NCI-H187 treated with DMSO at 0.1 percent for 48 hours (cell line): ENCODE measurements around the gene KCNQ1.

ENCODE experiments used
- DNase-seq: peaks from one replicate; lab custom pipeline; 2025; lab: John Stamatoyannopoulos, UW

The KCNQ1 gene

DNA sequence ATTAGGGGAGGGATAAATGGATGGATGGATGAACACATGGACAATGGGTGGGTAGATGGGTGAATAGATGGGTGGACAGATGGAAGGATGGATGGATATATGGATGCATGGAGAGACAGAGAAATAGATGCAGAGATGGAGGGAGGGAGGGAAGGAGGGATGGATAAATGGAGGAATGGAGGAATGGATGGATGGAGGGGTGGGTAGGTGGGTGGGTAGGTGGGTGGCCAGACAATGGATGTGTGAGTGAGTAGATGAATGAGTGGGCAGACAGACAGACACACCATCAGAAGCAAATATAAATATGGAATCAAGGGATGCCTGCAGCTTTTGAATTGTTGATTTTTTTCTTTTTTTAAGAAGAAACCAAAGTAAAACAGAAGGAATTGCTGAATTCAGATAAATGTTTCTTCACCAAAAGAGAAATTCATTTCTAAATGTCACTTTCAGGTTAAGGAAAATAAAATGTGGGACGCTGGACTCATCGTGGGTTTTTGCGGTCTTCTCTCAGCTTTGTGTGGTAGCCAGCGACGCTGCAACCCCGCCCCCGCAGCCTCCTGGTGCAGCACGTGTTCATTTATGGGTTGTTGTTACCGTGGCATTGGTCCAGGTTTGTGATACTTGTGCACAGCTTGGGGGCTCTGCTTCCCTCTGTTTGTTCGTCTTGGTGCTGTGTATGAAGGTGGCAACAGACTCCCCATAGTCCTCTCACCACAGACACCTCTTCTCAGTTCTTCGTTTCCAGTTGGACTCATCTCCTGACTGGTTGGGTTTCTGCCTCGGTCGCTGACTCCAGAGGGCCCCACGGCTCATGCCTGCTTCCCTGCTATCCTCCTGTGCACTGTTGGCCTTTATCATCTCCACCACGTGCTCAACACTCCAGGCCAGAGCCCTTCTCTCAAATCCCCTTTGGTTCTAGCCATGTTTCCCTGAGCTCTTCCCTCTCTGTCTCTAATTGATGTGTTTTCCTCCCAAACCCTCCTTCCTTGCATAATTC is 364.3 kb downstream of the KCNQ1 start:
- DNase-seq, result no peak

DNA sequence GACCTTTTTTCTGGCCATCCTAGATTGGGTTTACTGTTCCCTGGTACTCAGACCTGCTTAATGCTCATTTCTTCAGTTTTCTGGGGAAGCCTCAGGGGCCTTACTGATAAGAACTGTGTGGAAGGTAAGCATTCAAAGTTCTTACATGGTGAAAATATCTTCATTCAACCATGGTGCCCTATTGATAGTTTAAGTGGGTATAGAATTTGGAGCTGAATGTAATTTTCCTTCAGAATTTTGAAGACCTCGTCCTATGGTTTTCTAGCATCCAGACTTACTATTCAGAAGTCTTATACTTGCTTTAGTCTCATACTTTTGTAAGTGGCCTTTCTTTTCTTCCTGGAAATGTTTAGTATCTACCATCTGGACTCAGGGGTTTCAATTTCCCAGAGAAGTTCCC is 365.0 kb downstream of the KCNQ1 start:
- DNase-seq, result no peak

DNA sequence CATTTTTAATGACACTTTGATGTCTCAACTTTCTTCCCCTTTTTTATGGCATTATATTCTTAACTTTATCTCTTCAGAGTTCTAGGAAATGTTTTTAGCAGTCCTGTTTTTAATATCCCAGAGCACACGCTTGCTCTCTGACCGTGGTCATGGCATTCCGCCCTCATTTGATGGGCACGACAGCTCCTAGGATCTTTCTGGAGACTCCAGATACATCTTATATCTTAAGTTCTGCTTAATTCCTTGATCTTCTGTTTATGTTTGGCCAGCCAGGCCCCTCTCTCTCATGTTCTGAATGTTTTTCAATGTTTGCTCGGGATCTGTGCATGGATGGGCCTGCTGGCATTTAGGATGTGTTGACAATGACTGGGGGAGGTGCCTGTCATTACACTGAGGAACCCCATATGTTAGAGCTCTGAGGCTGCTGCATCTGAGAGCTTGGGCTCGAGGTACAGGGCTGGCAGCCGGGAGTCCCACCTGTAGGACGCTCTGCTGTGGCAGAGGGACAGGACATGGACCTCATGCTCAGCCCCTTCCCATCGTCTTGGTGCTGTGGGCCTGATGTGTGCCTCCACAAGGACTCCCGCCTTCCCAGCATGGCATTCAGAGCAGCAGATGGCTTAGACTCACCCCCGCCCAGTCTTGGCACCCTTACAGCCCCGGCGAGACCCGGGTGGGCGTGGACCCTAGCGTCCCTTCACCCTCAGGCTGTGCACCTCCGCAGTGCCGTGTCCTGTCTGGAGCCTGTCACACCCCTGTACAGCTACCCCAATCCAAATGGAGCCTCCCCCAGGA is 365.8 kb downstream of the KCNQ1 start:
- no peak for DNase-seq

DNA sequence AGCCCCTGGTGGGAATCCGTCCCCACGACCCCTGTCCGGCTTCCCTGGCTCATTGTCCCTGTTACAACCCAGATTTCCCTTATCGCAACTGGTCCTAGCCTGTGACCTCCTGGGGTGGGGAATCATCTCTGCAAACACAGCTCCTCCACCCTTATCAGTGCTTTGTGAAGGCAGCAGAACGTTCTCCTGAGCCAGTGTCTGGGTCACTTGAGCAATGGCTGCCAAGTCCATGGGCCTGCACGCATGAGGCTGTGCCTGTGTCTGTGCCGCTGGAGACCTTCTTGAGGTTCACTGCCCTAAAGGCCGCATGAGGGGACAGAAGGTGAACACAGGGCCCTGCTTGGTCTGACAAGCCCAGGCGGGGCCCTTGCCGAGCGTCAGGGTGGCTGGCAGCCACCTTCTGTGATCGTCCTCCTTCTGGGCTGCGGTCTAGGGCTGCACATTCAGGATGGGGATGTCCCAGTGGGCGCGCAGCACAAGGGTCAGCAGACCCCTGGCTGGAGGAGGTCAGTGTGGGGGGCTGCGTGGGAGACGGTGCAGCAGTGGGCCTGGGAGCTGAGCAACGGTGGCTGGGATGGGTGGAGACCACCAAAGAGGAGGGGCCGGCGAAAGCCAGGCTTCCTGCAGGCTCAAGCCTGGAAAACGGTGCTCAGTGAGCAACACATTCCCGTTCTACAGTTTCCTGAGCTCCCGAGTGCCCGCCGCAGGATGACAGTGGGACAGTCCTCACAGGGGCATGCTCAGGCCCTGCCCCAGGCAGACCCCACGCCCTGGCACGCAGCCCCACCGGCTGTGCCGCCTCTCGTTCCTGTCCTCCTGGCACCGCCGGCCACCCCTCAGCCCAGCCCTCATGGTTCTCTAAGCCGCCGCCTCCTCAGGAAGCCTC is 366.6 kb downstream of the KCNQ1 start:
- DNase-seq, result no peak

DNA sequence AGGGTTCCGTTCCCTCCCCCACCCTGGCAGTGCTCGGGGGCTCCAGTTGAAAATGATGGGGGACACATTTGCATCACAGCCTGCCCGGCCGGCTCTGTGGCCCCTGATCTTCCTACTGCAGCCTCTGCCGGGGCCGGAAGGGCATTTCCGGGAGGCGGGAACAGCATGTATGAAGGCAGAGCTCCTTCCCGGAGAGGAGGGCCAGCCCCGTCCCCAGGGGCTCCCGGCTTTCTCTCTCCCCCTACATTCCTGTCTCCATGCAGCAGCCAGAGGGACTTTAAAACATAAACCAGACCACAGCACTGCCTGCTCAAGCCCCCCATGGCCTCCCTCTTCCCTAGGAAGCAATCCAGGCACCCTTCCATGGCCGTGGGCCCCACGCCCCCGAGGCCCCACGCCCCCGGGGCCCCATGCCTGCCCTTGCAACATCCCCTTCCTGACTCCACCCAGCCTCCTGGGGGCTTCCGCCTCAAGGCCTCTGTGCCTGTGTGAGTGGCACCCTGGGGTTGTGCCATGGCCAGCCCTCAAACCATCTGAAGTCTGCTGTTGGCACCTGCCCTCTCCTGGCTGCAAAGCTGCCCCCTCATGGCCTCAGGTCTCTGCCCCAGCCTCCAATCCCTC is 367.7 kb downstream of the KCNQ1 start:
- DNase-seq, result no peak

DNA sequence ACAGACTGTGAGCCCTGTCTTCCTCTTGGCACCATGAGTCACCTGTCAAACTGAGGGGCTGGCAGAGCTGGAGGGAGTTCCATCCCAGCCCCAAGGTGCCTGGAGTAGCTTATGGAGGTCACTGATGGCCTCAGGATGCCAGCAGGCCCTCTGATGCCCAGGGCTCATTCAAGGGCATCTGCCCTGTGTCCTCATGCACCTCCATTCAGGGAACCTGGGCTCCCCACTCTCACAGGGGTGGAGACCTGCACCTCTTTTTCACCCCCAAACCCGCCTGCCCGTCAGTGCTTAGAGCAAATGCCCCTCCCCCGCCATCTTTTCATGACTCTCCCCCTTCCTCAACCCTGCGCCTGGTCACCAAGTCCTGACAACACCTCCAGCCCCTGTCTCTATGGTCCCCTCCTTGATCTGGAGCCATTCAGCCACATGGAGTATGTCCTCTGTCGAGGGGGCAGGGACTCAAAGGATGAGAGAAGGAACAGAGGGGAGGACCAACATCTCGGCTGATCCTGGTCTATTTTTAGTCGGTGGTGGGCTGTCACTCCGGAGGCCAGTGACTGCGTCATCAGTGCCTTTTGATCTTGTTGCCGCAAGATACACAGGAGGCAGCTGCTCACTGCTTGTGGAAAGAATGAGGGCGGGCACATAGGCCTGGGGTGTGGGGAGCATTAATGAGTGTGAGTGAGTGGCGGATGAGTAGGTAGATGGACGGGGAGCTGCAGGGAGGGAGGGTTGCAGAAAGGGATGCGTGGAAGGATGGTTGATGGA is 368.5 kb downstream of the KCNQ1 start:
- DNase-seq, result no peak

DNA sequence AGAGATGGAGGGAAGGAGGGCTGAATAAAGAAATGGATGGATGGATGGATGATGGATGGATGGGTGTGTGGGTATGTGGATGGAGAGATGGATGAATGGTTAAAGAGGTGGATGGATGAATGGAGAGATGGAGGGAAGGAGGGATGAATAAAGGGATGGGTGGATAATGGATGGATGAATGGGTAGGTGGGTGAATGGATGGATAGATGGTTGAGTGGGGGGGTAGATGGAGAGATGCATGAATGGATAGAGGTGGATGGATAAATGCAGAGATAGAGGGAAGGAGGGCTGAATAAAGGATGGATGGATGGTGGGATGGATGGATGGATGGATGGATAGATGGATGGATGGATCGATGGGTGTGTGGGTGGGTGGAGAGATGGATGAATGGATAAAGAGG is 369.2 kb downstream of the KCNQ1 start:
- DNase-seq, result no peak

DNA sequence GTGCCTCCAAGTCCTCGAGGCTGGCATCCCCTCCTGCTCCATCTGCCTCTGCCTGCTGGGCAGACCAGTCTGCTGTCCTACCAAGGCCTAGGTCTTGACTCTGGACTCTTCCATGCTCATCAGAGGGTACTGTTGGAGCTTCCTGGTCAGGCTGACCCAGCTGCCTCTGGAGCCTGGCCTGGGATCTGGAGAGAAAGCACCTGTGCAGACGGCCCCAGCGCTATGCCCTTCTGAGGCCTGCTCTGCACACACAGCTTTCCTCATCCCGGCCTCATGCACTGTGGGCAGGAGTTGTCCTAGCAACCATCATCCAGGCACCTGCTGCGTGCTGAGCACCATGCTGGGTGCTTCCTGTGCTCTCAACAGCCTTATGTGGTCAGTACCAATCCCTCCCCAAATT is 369.9 kb downstream of the KCNQ1 start:
- DNase-seq, result no peak

DNA sequence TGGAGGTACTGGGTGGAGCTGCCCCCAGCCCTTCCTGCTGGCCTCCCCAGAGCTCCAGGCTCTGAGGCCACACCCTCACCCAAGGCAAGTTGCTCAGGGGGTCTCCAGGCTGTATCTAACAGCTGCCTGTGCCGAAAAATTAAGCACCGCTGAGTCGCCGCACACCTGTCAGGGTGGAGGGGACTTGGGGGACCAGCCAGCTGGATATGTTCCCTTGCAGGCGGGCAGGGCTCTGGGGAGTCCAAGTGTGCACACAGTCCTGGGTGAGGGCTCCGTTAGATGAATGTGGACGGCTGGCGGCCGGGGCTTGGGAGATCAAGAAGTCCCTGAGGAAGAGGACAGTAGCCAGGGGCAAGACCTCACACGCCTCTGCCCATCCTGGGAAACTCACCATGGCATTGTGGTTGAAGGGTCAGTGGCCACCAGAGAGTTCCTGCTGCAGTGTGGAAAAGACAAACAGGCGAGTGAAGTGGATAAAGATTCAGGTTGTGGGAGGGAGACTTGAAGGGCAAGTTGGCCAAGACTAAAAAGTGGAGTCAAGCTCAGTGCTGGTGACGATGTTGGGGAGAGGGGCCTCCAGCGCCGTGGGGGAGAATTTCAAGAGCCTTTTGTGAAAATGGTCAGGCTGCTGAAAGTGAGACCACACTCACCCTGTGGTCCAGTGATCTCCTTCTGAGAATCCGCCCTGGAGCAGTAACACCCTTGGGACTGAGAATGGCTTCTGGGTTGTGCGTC is 371.1 kb downstream of the KCNQ1 start:
- no peak for DNase-seq

DNA sequence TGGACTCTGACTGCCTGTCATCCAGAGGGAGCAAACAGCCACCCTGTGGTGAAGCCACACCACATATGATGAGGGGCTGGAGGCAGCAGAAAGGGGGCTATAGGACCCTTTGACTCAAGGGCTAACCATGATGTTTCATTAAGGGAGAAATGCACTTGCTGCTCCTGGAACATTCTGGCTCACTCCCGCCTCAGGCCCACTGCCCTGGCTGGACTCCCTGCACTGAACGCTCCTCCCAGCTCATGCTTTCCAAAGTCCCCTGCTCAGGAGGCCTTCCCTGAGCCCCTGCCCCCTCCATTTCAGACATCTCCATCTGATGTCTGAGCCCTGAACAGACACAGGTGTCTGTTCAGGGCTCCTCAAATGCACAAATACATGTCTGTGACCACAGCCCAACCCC is 371.7 kb downstream of the KCNQ1 start:
- DNase-seq, result no peak

DNA sequence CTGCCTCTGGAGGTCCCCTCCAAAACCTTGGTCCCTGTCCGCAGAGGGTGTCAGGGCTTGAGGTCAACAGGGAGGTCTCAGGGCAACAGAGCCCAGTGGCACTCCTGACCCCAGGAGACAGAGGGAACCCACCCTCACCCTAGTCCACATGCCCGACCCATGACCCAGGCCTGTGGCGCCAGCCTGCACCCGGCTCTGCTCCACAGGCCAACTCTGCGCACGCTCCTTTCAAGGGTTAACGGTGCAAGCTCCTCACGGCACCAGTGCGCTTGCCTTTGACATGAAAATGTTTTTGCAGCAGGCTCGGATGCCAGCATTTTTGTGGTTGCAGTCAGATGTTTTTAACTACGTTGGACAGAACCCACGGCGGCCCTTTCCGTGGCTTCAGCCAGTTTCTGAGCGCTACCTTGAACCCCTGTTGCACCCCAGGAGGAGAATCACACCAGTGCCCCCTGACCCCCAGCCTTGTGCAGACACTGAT is 372.2 kb downstream of the KCNQ1 start:
- DNase-seq, result no peak

DNA sequence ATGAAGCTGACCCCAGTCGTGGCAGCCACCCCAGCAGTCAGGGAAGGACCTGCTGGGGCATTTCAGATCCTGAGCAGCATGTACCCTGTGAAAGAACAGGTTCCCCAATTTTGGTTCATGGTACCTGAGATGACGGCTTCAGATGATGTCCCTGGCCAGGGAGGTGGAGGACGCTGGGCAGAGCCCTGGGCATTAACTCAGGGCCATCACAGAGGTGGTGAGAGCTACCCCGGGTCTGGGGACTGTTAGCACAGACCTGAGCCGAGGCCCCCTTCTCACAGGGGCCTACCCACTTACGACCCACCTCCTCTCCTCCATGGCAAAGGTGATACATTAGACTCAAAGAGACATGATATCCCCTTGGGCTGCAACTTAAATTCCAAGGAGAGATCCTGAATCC is 372.6 kb downstream of the KCNQ1 start:
- no peak for DNase-seq

DNA sequence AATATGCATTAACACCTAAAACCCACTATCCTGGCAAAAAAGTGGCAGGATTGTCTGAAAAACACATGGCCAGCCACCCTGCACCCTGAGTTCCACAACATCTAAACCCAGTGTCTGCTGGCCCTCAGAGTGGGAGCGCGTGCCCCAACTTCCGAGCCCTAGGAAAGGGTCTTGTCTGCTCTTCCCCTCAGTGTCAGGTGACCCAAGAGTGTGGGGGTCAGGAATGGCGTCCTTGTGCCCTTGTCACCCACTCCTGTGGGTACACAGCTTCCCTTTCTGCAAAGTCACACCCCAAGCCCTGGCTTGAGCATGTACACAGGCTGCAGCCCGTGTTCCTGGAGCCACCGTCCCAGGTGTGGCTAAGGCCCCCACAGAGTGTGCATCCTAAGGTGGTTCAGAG is 373.2 kb downstream of the KCNQ1 start:
- DNase-seq, result no peak

DNA sequence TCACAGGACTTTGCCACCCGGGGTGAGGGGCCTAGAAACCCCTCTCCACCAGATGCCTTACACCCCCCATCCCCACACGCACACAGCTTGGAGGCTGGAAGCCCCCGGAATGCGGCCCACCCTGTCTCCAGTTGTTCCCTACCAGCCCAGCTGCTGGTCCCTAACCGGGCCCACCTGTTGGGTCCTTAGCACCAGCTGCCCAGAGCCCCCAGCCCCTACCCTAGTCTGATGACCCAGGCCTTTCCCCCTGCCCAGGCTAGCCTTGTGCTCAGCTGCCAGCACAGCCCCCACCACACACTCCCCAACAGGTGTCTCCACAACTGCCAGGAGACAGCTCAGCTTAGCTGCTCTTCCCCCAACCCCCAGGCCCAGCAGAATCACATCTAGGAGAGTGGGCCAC is 373.7 kb downstream of the KCNQ1 start:
- no peak for DNase-seq

DNA sequence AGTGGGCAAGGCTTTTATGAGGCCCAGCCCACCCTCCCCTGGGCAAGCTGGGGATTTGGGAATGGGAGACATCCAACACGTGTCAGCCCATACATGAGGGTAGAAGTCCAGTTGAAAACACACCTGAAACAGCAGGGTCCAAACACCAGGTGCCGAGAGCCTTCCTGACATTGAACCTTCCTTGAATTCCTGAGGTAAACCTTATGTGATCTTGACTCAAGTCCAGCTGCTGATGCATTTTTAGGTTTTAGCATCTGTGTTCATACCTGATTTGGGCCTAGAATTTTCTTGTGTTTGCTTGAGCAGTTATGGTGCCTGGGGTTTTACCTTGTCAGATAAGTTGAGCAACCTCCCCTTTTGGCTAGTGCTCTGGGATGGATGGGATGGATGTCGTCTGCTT is 374.5 kb downstream of the KCNQ1 start:
- no peak for DNase-seq

DNA sequence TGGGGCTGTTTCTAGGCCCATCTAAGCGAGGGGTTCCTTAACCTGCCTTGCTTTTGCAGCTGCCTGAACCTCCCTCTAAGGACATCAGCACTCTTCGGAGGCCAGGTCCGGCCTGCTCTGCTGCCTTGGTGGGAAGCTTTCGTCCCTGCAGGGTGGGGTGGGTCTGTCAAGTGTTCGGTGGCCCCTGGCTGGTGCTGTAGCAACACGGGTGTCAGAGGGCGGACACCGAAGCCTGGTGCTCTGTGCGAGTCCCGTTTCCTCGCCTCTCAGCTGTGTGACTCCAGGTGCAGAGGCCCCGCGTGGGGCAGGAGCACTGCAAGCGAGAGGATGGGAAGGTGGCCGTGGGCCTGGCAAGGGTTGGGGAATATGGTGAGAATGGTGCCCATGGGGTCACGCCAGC is 376.2 kb downstream of the KCNQ1 start:
- no peak for DNase-seq

DNA sequence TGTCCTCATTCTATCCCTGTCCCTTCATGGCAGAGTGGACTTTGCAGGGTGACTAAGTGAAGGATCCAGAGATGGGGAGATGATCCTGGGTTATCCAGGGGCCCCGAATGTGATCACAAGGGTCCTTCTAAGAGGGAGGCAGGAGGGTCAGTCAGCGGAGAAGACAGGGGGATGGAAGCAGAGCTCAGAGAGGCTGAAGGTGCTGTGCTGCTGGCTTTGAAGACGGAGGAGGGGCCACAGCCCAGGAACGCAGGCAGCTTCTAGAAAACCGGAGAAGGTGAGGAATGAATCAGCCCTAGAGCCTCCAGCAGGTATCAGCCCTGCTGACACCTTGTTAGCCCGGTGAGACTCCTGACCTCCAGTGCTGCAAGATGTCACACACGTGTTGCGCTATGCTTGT is 377.1 kb downstream of the KCNQ1 start:
- DNase-seq, result no peak

DNA sequence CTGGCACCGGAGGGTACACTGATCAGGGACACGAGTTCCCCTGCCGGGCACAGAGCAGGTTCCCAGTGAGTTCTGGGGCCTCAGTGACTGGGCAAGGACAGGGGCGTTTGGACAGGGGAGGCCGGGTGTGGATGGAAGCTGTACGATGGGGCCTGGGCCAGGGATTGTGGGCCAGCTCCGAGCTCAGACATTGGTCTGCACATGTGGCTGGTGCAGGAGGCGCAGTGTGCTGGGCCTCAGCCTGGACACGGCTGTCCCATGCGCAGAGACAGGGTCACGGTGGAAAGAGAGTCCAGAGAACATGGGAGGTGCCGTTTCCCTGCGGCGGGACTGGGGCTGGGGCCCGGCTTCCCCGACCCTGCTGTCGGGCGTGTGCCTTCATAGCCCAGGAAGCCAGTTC is 380.0 kb downstream of the KCNQ1 start:
- no peak for DNase-seq

DNA sequence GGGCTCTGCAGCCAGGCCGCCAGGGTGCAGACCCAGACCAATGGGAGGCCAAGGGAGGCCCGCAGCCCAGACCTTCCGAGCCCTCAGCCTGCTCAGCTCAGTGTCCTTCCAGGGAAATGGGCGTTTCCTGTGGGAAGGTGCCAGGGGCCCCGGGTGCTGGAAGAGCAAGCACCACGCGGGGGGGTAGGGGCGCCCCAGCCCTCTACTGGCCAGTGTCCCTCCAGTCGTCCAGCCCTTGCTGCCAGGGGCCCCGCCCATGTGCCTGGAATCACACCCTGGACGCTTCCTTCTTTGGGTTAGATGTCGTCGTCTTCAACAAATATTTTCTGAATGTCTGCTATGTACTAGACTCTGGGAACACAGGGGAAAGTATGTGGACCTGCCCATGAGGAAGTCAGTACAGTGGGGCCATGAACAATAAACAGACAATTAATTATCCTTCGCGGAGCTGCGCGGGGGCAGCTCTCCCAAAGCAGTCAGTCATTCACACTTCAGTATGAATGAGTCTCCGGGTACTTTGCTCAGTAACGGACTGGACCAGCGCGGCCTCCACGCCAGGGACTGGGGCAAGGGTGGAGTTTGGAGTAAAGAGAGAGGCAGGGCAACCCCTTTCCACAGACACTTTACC is 380.6 kb downstream of the KCNQ1 start:
- DNase-seq, result no peak
